Upper lobe of left lung (tissue), 6 donors: Measurements from ENCODE around the gene IRF2. TPM values are rescaled to one million over a fixed set of nuclear protein-coding genes. Genes with fewer than 3 reads are reported as not detected.

ENCODE experiments used
- ATAC-seq, 2 donors: fragments of 200-7000 bp; cut with Tn5 transposase; one replicate each; pipeline ENCODE4 v1.9.1; 2022; ENCODE audit warnings: mild to moderate bottlenecking in 2 of 2, moderate library complexity in 2 of 2; ENCODE audit not compliant: low FRiP score in 2 of 2
- DNase-seq, 2 donors: peaks; one replicate each; pipeline ENCODE4 v3.0.0-alpha.2; 2019 to 2020
- H3K27ac ChIP-seq, 4 donors: fragments of 200-600 bp; sonication (generic); one replicate each; pipeline ENCODE4 v1.5.1; 2016 to 2019
- H3K27me3 ChIP-seq, 4 donors: fragments of 200-600 bp; sonication (generic); one replicate each; pipeline ENCODE4 v1.5.1; 2017 to 2019
- H3K36me3 ChIP-seq, 4 donors: fragments of 200-600 bp; sonication (generic); one replicate each; pipeline ENCODE4 v1.5.1; 2016 to 2019
- H3K4me1 ChIP-seq, 4 donors: fragments of 200-600 bp; sonication (generic); one replicate each; pipeline ENCODE4 v1.5.1; 2018 to 2019
- H3K4me3 ChIP-seq, 4 donors: fragments of 200-600 bp; sonication (generic); one replicate each; pipeline ENCODE4 v1.5.1; 2017 to 2019; ENCODE audit warnings: mild to moderate bottlenecking in 2 of 4, moderate library complexity in 1 of 4
- H3K9me3 ChIP-seq, 4 donors: fragments of 200-600 bp; sonication (generic); one replicate each; pipeline ENCODE4 v1.5.1; 2018 to 2019
- CTCF ChIP-seq, 6 experiments: fragments of 450-650 bp in 4 of 6; fragments of 200-600 bp in 2 of 6; sonication (generic) in 2 of 6; IDR thresholded peaks; one replicate each; pipeline ENCODE4 v1.5.1; 2016 to 2019; ENCODE audit warnings: antibody characterized with exemption in 6 of 6
- EP300 ChIP-seq, 4 donors: sonication (generic); formaldehyde crosslinking; IDR thresholded peaks; one replicate each; pipeline ENCODE4 v1.5.1; 2017; ENCODE audit warnings: antibody characterized with exemption in 4 of 4, control low read depth in 2 of 4
- POLR2A ChIP-seq, 4 donors: fragments of 450-650 bp; IDR thresholded peaks; one replicate each; pipeline ENCODE4 v1.5.1; 2016 to 2017; ENCODE audit warnings: antibody characterized with exemption in 4 of 4, mild to moderate bottlenecking in 2 of 4
- POLR2AphosphoS5 ChIP-seq, 2 donors: sonication (generic); formaldehyde crosslinking; IDR thresholded peaks; one replicate each; pipeline ENCODE4 v1.5.1; 2017; ENCODE audit warnings: antibody characterized with exemption in 2 of 2
- WGBS, 2 donors: methylation state at CpG; one replicate each; pipeline ENCODE4 v1.1.5; 2017 to 2018; 5-methylcytosine and 5-hydroxymethylcytosine counted together
- total RNA-seq, 6 donors: library from RNA; depleted of rRNA in 4 of 6; stranded (reverse); fragments of >200 nt in 4 of 6; gene quantifications; one replicate each; pipeline versions ENCODE4 v1.1.0 to v1.2.1, GENCODE V29; 2016 to 2021
- donor health status: DM: no; HTN: no; CAD: no; lungs with moderate emphysema.
- donor health status: DM: no; HTN: yes; CAD: no; lungs with severe emphysema.

The IRF2 gene
- total RNA-seq, 6 donors from 2014 or later: 25.5 to 46.1 (median 41.7) TPM

GRCh38 chr4:184476695-184477094 lies 2.3 kb upstream of the IRF2 start:
- Histone ChIP-seq H3K27me3 (no peaks in the 10 kb centered on the region), H3K4me3 (peak overlapping the region in 1 of 4 donors; percentile 64), H3K27ac (peak overlapping the region; percentile 94 to 99 (median 97)), H3K4me1 (peaks cover 34 to 48% (median 37%) of the 10 kb centered on the region in 4 donors), H3K9me3 (no peaks in the 10 kb centered on the region), H3K36me3 (no peaks in the 10 kb centered on the region)
- ATAC-seq: no peak
- no peak for DNase-seq
- 49 to 62% methylated on average over 6 to 8 of the region's 8 CpGs for WGBS, 2 donors
- TF ChIP-seq EP300 (IDR thresholded peaks at IDR 0.05): no peak
- no peak for TF ChIP-seq CTCF (IDR thresholded peaks at IDR 0.05)
- TF ChIP-seq POLR2AphosphoS5 (IDR thresholded peaks at IDR 0.05): no peak
- no peak for TF ChIP-seq POLR2A (IDR thresholded peaks at IDR 0.05)

GRCh38 chr4:184475498-184475897 lies 1.1 kb upstream of the IRF2 start:
- TF ChIP-seq CTCF (IDR thresholded peaks at IDR 0.05) (no peak), POLR2AphosphoS5 (IDR thresholded peaks at IDR 0.05) (no peak), POLR2A (IDR thresholded peaks at IDR 0.05) (no peak), EP300 (IDR thresholded peaks at IDR 0.05) (no peak)
- Histone ChIP-seq H3K27ac (peak overlapping the region; percentile 94 to 99 (median 97)), H3K9me3 (no peaks in the 10 kb centered on the region), H3K4me3 (peak overlapping the region; percentile 64 to 87 (median 72)), H3K4me1 (peaks cover 45 to 59% (median 48%) of the 10 kb centered on the region in 4 donors), H3K27me3 (no peaks in the 10 kb centered on the region), H3K36me3 (no peaks in the 10 kb centered on the region)
- ATAC-seq (no peak), DNase-seq (no peak)
- WGBS, 2 donors: 31 to 43% methylated on average over 6 of the region's 6 CpGs

- H3K27ac ChIP-seq: peak overlapping the region; percentile 94 to 99 (median 97)
- ATAC-seq (peak in 1 of 2 donors; percentile 51), DNase-seq (peak in 1 of 2 donors; percentile 60)
- no peaks in the 10 kb centered on the region for H3K9me3 ChIP-seq
- peak overlapping the region; percentile 64 to 87 (median 72) for H3K4me3 ChIP-seq
- peaks cover 47 to 60% (median 52%) of the 10 kb centered on the region in 4 donors for H3K4me1 ChIP-seq
- no peaks in the 10 kb centered on the region for H3K27me3 ChIP-seq
- TF ChIP-seq POLR2AphosphoS5 (IDR thresholded peaks at IDR 0.05) (no peak), POLR2A (IDR thresholded peaks at IDR 0.05) (no peak), EP300 (IDR thresholded peaks at IDR 0.05) (no peak), CTCF (IDR thresholded peaks at IDR 0.05) (no peak)
- H3K36me3 ChIP-seq: no peaks in the 10 kb centered on the region
- WGBS, 2 donors: 0 to 1% methylated on average over 12 to 16 of the region's 17 CpGs
Measured at GRCh38 chr4:184475096-184475461, 729 bp upstream of the IRF2 start.

GRCh38 chr4:184473499-184474262 lies 669 bp downstream of the IRF2 start:
- DNase-seq (peak; percentile 36 to 91), ATAC-seq (peak in 1 of 2 donors; percentile 32)
- peaks cover 54 to 62% (median 58%) of the 10 kb centered on the region in 4 donors for H3K4me1 ChIP-seq
- H3K4me3 ChIP-seq: peak overlapping the region; percentile 64 to 77 (median 68)
- peak overlapping the region; percentile 94 to 99 (median 97) for H3K27ac ChIP-seq
- WGBS, 2 donors: 0 to 1% methylated on average over 7 to 53 of the region's 65 CpGs
- TF ChIP-seq EP300 (IDR thresholded peaks at IDR 0.05): no peak
- TF ChIP-seq POLR2A (IDR thresholded peaks at IDR 0.05): peak in 1 of 4 donors; percentile 24
- no peaks in the 10 kb centered on the region for H3K9me3 ChIP-seq
- no peaks in the 10 kb centered on the region for H3K27me3 ChIP-seq
- H3K36me3 ChIP-seq: no peaks in the 10 kb centered on the region

GRCh38 chr4:184472614-184473498 lies 1.5 kb downstream of the IRF2 start:
- peak; percentile 88 to 96 for DNase-seq
- peak overlapping the region; percentile 64 to 77 (median 72) for H3K4me3 ChIP-seq
- H3K36me3 ChIP-seq: no peaks in the 10 kb centered on the region
- WGBS, 2 donors: 1% methylated on average over 30 to 58 of the region's 104 CpGs
- ATAC-seq: peak; percentile 82 to 84
- H3K9me3 ChIP-seq: no peaks in the 10 kb centered on the region
- no peaks in the 10 kb centered on the region for H3K27me3 ChIP-seq
- TF ChIP-seq CTCF (IDR thresholded peaks at IDR 0.05) (peak in 4 of 6 experiments; percentile 51 to 73 (median 58)), POLR2A (IDR thresholded peaks at IDR 0.05) (peak in 3 of 4 donors; percentile 66 to 83 (median 74)), POLR2AphosphoS5 (IDR thresholded peaks at IDR 0.05) (peak; percentile 47 to 66), EP300 (IDR thresholded peaks at IDR 0.05) (peak in 1 of 4 donors; percentile 25)
- H3K4me1 ChIP-seq: peaks cover 49 to 69% (median 57%) of the 10 kb centered on the region in 4 donors
- peak overlapping the region; percentile 94 to 99 (median 97) for H3K27ac ChIP-seq
